ENCODE data around the gene L1CAM. TPM values are rescaled to one million over a fixed set of nuclear protein-coding genes. Genes with fewer than 3 reads are reported as not detected.

L1CAM gene
- total RNA-seq, 2 donors from 2014 or later = 4.3 to 8.8 TPM

- H3K4me1 ChIP-seq = no peaks in the 10 kb centered on the region
- no peak for TF ChIP-seq CTCF (IDR thresholded peaks at IDR 0.05)
- DNase-seq = no peak
- intact Hi-C loops (cut with DNase I) = no loop called here
- H3K4me3 ChIP-seq = no peak overlapping the region
- no peak overlapping the region for H3K27ac ChIP-seq
- H3K27me3 ChIP-seq = no peaks in the 10 kb centered on the region
- no peak overlapping the region for H3K9ac ChIP-seq (ENCODE audit: low read depth in 2 of 2, low read length in 2 of 2)
- H3K9me3 ChIP-seq = no peaks in the 10 kb centered on the region
- no peaks in the 10 kb centered on the region for H3K36me3 ChIP-seq
Observed at GRCh38 chrX:153845842-153846241, 40.1 kb downstream of the L1CAM start.

GRCh38 chrX:153845195-153845594 lies 40.8 kb downstream of the L1CAM start:
- H3K27me3 ChIP-seq = peaks cover 3% of the 10 kb centered on the region
- no peak overlapping the region for H3K27ac ChIP-seq
- H3K36me3 ChIP-seq = no peaks in the 10 kb centered on the region

GRCh38 chrX:153844509-153845082 lies 41.4 kb downstream of the L1CAM start:
- Histone ChIP-seq H3K27ac (no peak overlapping the region), H3K27me3 (peaks cover 3% of the 10 kb centered on the region), H3K9me3 (no peaks in the 10 kb centered on the region), H3K9ac (ENCODE audit: low read depth in 2 of 2, low read length in 2 of 2) (no peak overlapping the region), H3K4me1 (no peaks in the 10 kb centered on the region), H3K36me3 (no peaks in the 10 kb centered on the region), H3K4me3 (no peak overlapping the region)
- intact Hi-C loops (cut with DNase I) = no loop called here
- DNase-seq = no peak
- TF ChIP-seq CTCF (IDR thresholded peaks at IDR 0.05) = no peak

More at GRCh38 chrX:153845195-153845594, 40.8 kb downstream of the L1CAM start:
- Histone ChIP-seq H3K9me3 (no peaks in the 10 kb centered on the region), H3K4me1 (no peaks in the 10 kb centered on the region), H3K4me3 (no peak overlapping the region), H3K9ac (ENCODE audit: low read depth in 2 of 2, low read length in 2 of 2) (no peak overlapping the region)
- TF ChIP-seq CTCF (IDR thresholded peaks at IDR 0.05) = no peak
- intact Hi-C loops (cut with DNase I) = no loop called here
- no peak for DNase-seq

- Histone ChIP-seq H3K27ac (no peak overlapping the region), H3K36me3 (no peaks in the 10 kb centered on the region), H3K4me1 (no peaks in the 10 kb centered on the region), H3K9ac (ENCODE audit: low read depth in 2 of 2, low read length in 2 of 2) (no peak overlapping the region), H3K4me3 (no peak overlapping the region), H3K27me3 (peaks cover 11% of the 10 kb centered on the region), H3K9me3 (no peaks in the 10 kb centered on the region)
- no peak for DNase-seq
- intact Hi-C loops (cut with DNase I) = no loop called here
- TF ChIP-seq CTCF (IDR thresholded peaks at IDR 0.05) = no peak
Observed at GRCh38 chrX:153836921-153837320, 49.1 kb downstream of the L1CAM start.

DNA sequence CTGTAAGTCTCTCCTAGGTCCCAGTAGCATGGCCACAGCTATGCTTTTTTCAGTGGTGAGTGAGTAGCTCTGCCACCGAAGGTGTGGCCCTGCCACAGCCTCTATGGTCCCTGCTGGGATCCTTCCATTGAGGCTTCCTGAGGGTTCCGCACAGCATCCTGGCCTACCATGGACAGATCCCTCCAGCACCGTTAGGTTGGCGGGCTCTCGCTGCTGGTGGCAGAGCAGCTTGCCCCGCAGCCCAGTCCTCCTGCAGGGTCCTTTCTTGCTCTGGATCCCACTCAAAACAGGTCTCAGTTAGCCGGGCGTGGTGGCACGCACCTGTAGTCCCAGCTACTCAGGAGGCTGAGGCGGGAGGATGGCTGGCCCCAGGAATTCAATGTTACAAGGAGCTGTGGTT lies 53.2 kb downstream of the L1CAM start:
- DNase-seq = no peak
- Histone ChIP-seq H3K27ac (no peak overlapping the region), H3K9me3 (no peaks in the 10 kb centered on the region), H3K4me1 (no peaks in the 10 kb centered on the region), H3K27me3 (peaks cover 40% of the 10 kb centered on the region), H3K9ac (ENCODE audit: low read depth in 2 of 2, low read length in 2 of 2) (no peak overlapping the region), H3K4me3 (no peak overlapping the region), H3K36me3 (no peaks in the 10 kb centered on the region)
- no peak for TF ChIP-seq CTCF (IDR thresholded peaks at IDR 0.05)
- intact Hi-C loops (cut with DNase I) = no loop called here
